HG03064 (cell line): ENCODE results near the gene MYLIP.

Experiments used
- ATAC-seq: cut with Tn5 transposase; IDR thresholded peaks from one replicate; pipeline ENCODE4 v1.9.1; 2021; ENCODE audit warnings: low read depth; ENCODE audit not compliant: unreplicated experiment

Gene MYLIP

GRCh38 chr6:16128759-16129622, at the start of gene MYLIP:
TSS of gene MYLIP (plus strand) at chr6:16129086. CDS start at chr6:16129323, 237 bp downstream.
- peak; percentile 62 for ATAC-seq

- ATAC-seq: no peak
Observed at GRCh38 chr6:16079354-16079753, 49.5 kb upstream of the MYLIP start.

GRCh38 chr6:16080204-16080603, 48.7 kb upstream of the MYLIP start:
- ATAC-seq: no peak

- ATAC-seq: no peak
Observed at GRCh38 chr6:16081326-16081725, 47.6 kb upstream of the MYLIP start.

- ATAC-seq: no peak
Observed at GRCh38 chr6:16082361-16082760, 46.5 kb upstream of the MYLIP start.

GRCh38 chr6:16086965-16087364, 41.9 kb upstream of the MYLIP start:
- no peak for ATAC-seq

GRCh38 chr6:16087386-16087785, 41.5 kb upstream of the MYLIP start:
- ATAC-seq: no peak

GRCh38 chr6:16088409-16088808, 40.5 kb upstream of the MYLIP start:
- no peak for ATAC-seq

- ATAC-seq: no peak
Observed at GRCh38 chr6:16089232-16090062, 39.4 kb upstream of the MYLIP start.

- ATAC-seq: no peak
Observed at GRCh38 chr6:16090452-16090851, 38.4 kb upstream of the MYLIP start.

GRCh38 chr6:16090920-16091319, 38.0 kb upstream of the MYLIP start:
- ATAC-seq: no peak

- no peak for ATAC-seq
Observed at GRCh38 chr6:16092140-16092539, 36.7 kb upstream of the MYLIP start.

- no peak for ATAC-seq
Observed at GRCh38 chr6:16092990-16093389, 35.9 kb upstream of the MYLIP start.

- no peak for ATAC-seq
Observed at GRCh38 chr6:16095180-16095579, 33.7 kb upstream of the MYLIP start.

GRCh38 chr6:16097382-16098171, 31.3 kb upstream of the MYLIP start:
- ATAC-seq: no peak

- no peak for ATAC-seq
Observed at GRCh38 chr6:16098211-16098610, 30.7 kb upstream of the MYLIP start.

- ATAC-seq: no peak
Observed at GRCh38 chr6:16102208-16102607, 26.7 kb upstream of the MYLIP start.

- no peak for ATAC-seq
Observed at GRCh38 chr6:16103722-16104121, 25.2 kb upstream of the MYLIP start.

GRCh38 chr6:16104624-16105433, 24.1 kb upstream of the MYLIP start:
- no peak for ATAC-seq

- no peak for ATAC-seq
Observed at GRCh38 chr6:16105854-16106253, 23.0 kb upstream of the MYLIP start.
